ENCODE measurements around the gene SELP.

SELP gene

DNA sequence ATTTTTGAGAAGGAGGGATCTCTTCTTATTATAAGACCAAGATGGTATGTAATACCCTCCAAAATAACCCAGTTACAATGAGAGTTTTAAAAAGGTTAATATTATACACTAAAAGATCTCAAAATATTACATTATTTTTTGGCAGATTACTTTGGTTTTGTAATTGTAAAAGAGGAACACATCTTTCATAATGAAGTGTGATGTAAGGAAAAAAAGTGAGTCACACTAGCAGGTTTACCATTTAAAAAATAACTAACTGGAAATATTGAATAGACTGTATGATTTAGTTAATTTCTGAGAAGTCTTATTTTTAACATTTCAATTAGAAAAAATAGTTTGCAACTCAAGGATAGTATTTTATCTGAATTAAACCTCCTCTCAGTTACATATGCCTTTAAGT is 44.7 kb downstream of the SELP start:
- H3K9me2 ChIP-seq (replicated peaks; ENCODE audit: low read depth, low read length), result no peaks in the 10 kb centered on the region
- peaks cover 16% of the 10 kb centered on the region for H3K4me1 ChIP-seq (ENCODE audit: insufficient read depth, low read length, poor library complexity, severe bottlenecking)
- no peaks in the 10 kb centered on the region for H3F3A ChIP-seq (ENCODE audit: low read depth)
- no peaks in the 10 kb centered on the region for H3K9me3 ChIP-seq (ENCODE audit: insufficient read depth, low read depth, low read length)
- no peak overlapping the region for H3K4me2 ChIP-seq (ENCODE audit: low read depth, low read length, poor library complexity, severe bottlenecking)
- H3K9ac ChIP-seq (ENCODE audit: low read depth, low read length, poor library complexity, severe bottlenecking), result no peak overlapping the region
- no peaks in the 10 kb centered on the region for H3K36me3 ChIP-seq (ENCODE audit: insufficient read depth, low read length)
- no peak overlapping the region for H2AFZ ChIP-seq (ENCODE audit: low read length)
- no peaks in the 10 kb centered on the region for H3K27me3 ChIP-seq (ENCODE audit: insufficient read depth, low read length, poor library complexity, severe bottlenecking)
- no peak overlapping the region for H3K4me3 ChIP-seq (ENCODE audit: low read length, poor library complexity, severe bottlenecking)
- TF ChIP-seq EZH2phosphoT487 (IDR thresholded peaks at IDR 0.05; ENCODE audit: borderline replicate concordance), result no peak
- TF ChIP-seq, protein P1, sequence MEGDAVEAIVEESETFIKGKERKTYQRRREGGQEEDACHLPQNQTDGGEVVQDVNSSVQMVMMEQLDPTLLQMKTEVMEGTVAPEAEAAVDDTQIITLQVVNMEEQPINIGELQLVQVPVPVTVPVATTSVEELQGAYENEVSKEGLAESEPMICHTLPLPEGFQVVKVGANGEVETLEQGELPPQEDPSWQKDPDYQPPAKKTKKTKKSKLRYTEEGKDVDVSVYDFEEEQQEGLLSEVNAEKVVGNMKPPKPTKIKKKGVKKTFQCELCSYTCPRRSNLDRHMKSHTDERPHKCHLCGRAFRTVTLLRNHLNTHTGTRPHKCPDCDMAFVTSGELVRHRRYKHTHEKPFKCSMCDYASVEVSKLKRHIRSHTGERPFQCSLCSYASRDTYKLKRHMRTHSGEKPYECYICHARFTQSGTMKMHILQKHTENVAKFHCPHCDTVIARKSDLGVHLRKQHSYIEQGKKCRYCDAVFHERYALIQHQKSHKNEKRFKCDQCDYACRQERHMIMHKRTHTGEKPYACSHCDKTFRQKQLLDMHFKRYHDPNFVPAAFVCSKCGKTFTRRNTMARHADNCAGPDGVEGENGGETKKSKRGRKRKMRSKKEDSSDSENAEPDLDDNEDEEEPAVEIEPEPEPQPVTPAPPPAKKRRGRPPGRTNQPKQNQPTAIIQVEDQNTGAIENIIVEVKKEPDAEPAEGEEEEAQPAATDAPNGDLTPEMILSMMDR (conservative IDR thresholded peaks at IDR 0.05; ENCODE audit: low read length), result no peak
- no peaks in the 10 kb centered on the region for H3K79me2 ChIP-seq (ENCODE audit: insufficient read depth, low read length)
- H4K20me1 ChIP-seq (ENCODE audit: insufficient read depth, low read length, poor library complexity, severe bottlenecking), result no peaks in the 10 kb centered on the region

DNA sequence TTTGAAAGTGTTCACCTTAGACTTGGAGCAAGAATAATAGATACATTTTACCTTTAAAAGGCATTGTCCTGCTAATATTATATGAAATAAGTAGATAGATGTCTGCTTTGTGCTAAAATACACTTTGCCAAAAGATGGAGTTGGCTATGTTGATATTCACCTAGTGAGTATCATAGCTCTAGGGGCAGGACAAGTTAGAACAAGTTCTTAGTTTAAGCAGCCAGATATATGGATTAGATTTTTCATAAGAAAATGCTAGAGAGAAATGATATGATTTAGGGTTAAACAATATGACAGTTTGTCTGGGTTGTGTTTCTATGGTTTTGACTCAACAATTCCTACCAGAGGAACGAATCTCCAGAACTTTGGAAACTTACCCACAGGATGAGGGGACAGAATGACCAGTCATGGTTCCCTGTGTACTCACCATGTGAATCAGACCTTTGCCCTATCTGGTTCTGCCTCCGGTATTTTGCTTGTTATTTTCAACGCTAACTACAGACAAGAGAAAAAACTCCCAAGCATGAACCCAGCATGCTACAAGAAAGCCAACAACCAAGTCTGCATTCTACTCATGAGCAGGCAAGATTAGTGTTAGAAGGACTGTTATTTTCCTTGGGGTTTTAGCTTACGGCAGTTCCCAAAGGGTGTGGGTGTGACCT is 45.3 kb downstream of the SELP start:
- Histone ChIP-seq H3K27me3 (ENCODE audit: insufficient read depth, low read length, poor library complexity, severe bottlenecking) (no peaks in the 10 kb centered on the region), H3K9me2 (replicated peaks; ENCODE audit: low read depth, low read length) (no peaks in the 10 kb centered on the region), H3F3A (ENCODE audit: low read depth) (no peaks in the 10 kb centered on the region), H3K4me2 (ENCODE audit: low read depth, low read length, poor library complexity, severe bottlenecking) (no peak overlapping the region), H4K20me1 (ENCODE audit: insufficient read depth, low read length, poor library complexity, severe bottlenecking) (no peaks in the 10 kb centered on the region), H3K9me3 (ENCODE audit: insufficient read depth, low read depth, low read length) (no peaks in the 10 kb centered on the region), H3K4me1 (ENCODE audit: insufficient read depth, low read length, poor library complexity, severe bottlenecking) (peaks cover 16% of the 10 kb centered on the region), H3K9ac (ENCODE audit: low read depth, low read length, poor library complexity, severe bottlenecking) (no peak overlapping the region), H2AFZ (ENCODE audit: low read length) (no peak overlapping the region), H3K36me3 (ENCODE audit: insufficient read depth, low read length) (no peaks in the 10 kb centered on the region), H3K4me3 (ENCODE audit: low read length, poor library complexity, severe bottlenecking) (no peak overlapping the region), H3K79me2 (ENCODE audit: insufficient read depth, low read length) (no peaks in the 10 kb centered on the region)
- no peak for TF ChIP-seq EZH2phosphoT487 (IDR thresholded peaks at IDR 0.05; ENCODE audit: borderline replicate concordance)
- TF ChIP-seq, protein P1 (conservative IDR thresholded peaks at IDR 0.05; ENCODE audit: low read length), result no peak

DNA sequence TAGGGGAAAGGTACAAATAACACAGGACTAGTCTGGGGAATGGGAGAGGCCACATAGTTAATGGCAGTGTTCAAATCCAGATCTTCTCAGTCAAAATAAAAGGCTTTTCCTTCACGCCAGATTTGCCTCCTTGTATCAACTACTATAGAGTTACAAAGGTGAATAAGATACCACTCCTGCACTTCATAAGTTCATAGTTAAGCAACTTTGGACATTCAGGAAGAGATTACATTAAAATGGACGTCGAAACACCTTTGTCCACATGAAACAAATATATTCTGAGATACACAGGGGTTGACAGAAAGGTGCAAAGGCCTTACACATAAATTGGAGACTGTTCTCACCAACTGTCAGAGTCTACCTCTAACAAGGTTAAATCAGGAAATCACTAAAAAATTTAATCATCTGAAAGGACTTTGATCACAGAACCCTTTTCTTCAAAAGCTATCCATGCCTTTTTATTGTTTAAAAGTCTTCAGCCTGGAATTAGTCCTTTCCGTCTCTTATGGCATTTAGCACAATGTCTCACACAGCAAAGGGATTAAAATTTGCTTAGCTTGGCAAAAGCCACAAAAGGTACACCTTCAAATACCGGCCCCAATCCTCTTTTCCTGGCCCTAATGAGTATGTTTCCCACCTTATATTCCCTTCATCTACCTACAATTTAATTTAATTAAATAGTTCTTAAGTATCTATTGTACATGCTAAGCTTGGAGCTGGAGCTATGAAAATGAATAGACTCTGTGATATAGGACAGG is 51.8 kb downstream of the SELP start:
- Histone ChIP-seq H4K20me1 (ENCODE audit: insufficient read depth, low read length, poor library complexity, severe bottlenecking) (no peaks in the 10 kb centered on the region), H3K9me2 (replicated peaks; ENCODE audit: low read depth, low read length) (no peaks in the 10 kb centered on the region), H3K4me1 (ENCODE audit: insufficient read depth, low read length, poor library complexity, severe bottlenecking) (no peaks in the 10 kb centered on the region), H3K79me2 (ENCODE audit: insufficient read depth, low read length) (no peaks in the 10 kb centered on the region), H3K4me3 (ENCODE audit: low read length, poor library complexity, severe bottlenecking) (no peak overlapping the region), H2AFZ (ENCODE audit: low read length) (no peak overlapping the region), H3K9me3 (ENCODE audit: insufficient read depth, low read depth, low read length) (no peaks in the 10 kb centered on the region), H3K4me2 (ENCODE audit: low read depth, low read length, poor library complexity, severe bottlenecking) (no peak overlapping the region), H3F3A (ENCODE audit: low read depth) (no peaks in the 10 kb centered on the region), H3K36me3 (ENCODE audit: insufficient read depth, low read length) (no peaks in the 10 kb centered on the region), H3K27me3 (ENCODE audit: insufficient read depth, low read length, poor library complexity, severe bottlenecking) (no peaks in the 10 kb centered on the region), H3K9ac (ENCODE audit: low read depth, low read length, poor library complexity, severe bottlenecking) (no peak overlapping the region)
- no peak for TF ChIP-seq EZH2phosphoT487 (IDR thresholded peaks at IDR 0.05; ENCODE audit: borderline replicate concordance)
- TF ChIP-seq, protein P1 (conservative IDR thresholded peaks at IDR 0.05; ENCODE audit: low read length), result no peak
